ENCODE measurements around the gene ITGB2.

ITGB2 gene

GRCh38 chr21:44920694-44921604 is at the start of gene ITGB2:
ITGB2 (minus strand) TSS chr21:44920899; CDS start chr21:44910782, 10,117 bp downstream.
- no peak for DNase-seq (ENCODE audit: low read depth in 1 of 2, low spot score in 1 of 2)

- no peak for DNase-seq (ENCODE audit: low read depth in 1 of 2, low spot score in 1 of 2)
These were observed 49.4 kb upstream of the ITGB2 start for GRCh38 chr21:44969931-44970755.

- no peak for DNase-seq (ENCODE audit: low read depth in 1 of 2, low spot score in 1 of 2)
These were observed 48.5 kb upstream of the ITGB2 start for GRCh38 chr21:44969066-44969670.

- DNase-seq (ENCODE audit: low read depth in 1 of 2, low spot score in 1 of 2): no peak
These were observed 46.7 kb upstream of the ITGB2 start for GRCh38 chr21:44967082-44968047.

GRCh38 chr21:44966135-44967081 is 45.7 kb upstream of the ITGB2 start:
- no peak for DNase-seq (ENCODE audit: low read depth in 1 of 2, low spot score in 1 of 2)

GRCh38 chr21:44965251-44966022 is 44.7 kb upstream of the ITGB2 start:
- DNase-seq (ENCODE audit: low read depth in 1 of 2, low spot score in 1 of 2): no peak

GRCh38 chr21:44964381-44964780 is 43.7 kb upstream of the ITGB2 start:
- no peak for DNase-seq (ENCODE audit: low read depth in 1 of 2, low spot score in 1 of 2)

GRCh38 chr21:44962403-44962966 is 41.8 kb upstream of the ITGB2 start:
- DNase-seq (ENCODE audit: low read depth in 1 of 2, low spot score in 1 of 2): no peak

- DNase-seq (ENCODE audit: low read depth in 1 of 2, low spot score in 1 of 2): no peak
These were observed 39.7 kb upstream of the ITGB2 start for GRCh38 chr21:44960141-44961092.

GRCh38 chr21:44959376-44960091 is 38.8 kb upstream of the ITGB2 start:
- DNase-seq (ENCODE audit: low read depth in 1 of 2, low spot score in 1 of 2): no peak

GRCh38 chr21:44958471-44959191 is 37.9 kb upstream of the ITGB2 start:
- no peak for DNase-seq (ENCODE audit: low read depth in 1 of 2, low spot score in 1 of 2)

- DNase-seq (ENCODE audit: low read depth in 1 of 2, low spot score in 1 of 2): no peak
These were observed 37.3 kb upstream of the ITGB2 start for GRCh38 chr21:44957901-44958451.

- no peak for DNase-seq (ENCODE audit: low read depth in 1 of 2, low spot score in 1 of 2)
These were observed 36.5 kb upstream of the ITGB2 start for GRCh38 chr21:44957047-44957831.

GRCh38 chr21:44956356-44957046 is 35.8 kb upstream of the ITGB2 start:
- DNase-seq (ENCODE audit: low read depth in 1 of 2, low spot score in 1 of 2): no peak

Data from activated T-helper 1 cell treated with anti-CD3 and anti-CD28 coated beads, Interleukin-2, amount 50 U/mL, for 16 hours (primary cell).